Measurements from ENCODE around the gene RNF126. TPM values are rescaled to one million over a fixed set of nuclear protein-coding genes. Genes with fewer than 3 reads are reported as not detected.
"Not testable (repeated sequence)": the region's sequence is repeated elsewhere in the genome, so short reads cannot be mapped to it uniquely, and the experiment has no call there.

Gene RNF126
- total RNA-seq, 1 donor from 2014 or later = 32.9 TPM

GRCh38 chr19:676339-677105, 13.5 kb upstream of the RNF126 start, which contains the start of gene FSTL3:
TSS of gene FSTL3 (plus strand) at chr19:676392. CDS start at chr19:676424, 32 bp downstream.
- Histone ChIP-seq H3K4me3 (peak within 1 kb of the TSS; percentile 61), H3K4me1 (peaks cover 19% of the 10 kb centered on the region), H3K9me3 (no peaks in the 10 kb centered on the region), H3K27me3 (no peaks in the 10 kb centered on the region), H3K27ac (peak within 1 kb of the TSS; percentile 95), H3K36me3 (no peaks in the 10 kb centered on the region)
- DNase-seq (no peak), ATAC-seq (no peak)
- intact Hi-C loops (cut with DNase I) = no loop called here
- TF ChIP-seq, protein P1, sequence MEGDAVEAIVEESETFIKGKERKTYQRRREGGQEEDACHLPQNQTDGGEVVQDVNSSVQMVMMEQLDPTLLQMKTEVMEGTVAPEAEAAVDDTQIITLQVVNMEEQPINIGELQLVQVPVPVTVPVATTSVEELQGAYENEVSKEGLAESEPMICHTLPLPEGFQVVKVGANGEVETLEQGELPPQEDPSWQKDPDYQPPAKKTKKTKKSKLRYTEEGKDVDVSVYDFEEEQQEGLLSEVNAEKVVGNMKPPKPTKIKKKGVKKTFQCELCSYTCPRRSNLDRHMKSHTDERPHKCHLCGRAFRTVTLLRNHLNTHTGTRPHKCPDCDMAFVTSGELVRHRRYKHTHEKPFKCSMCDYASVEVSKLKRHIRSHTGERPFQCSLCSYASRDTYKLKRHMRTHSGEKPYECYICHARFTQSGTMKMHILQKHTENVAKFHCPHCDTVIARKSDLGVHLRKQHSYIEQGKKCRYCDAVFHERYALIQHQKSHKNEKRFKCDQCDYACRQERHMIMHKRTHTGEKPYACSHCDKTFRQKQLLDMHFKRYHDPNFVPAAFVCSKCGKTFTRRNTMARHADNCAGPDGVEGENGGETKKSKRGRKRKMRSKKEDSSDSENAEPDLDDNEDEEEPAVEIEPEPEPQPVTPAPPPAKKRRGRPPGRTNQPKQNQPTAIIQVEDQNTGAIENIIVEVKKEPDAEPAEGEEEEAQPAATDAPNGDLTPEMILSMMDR (IDR thresholded peaks at IDR 0.05) = no peak

- TF ChIP-seq, protein P1 (IDR thresholded peaks at IDR 0.05) = no peak
- Histone ChIP-seq H3K4me3 (peak overlapping the region; percentile 23), H3K9me3 (no peaks in the 10 kb centered on the region), H3K36me3 (no peaks in the 10 kb centered on the region), H3K27ac (peak overlapping the region; percentile 51), H3K27me3 (no peaks in the 10 kb centered on the region), H3K4me1 (peaks cover 19% of the 10 kb centered on the region)
- intact Hi-C loops (cut with DNase I) = no loop called here
- ATAC-seq (no peak), DNase-seq (no peak)
Measured at GRCh38 chr19:676007-676338, 13.0 kb upstream of the RNF126 start.

GRCh38 chr19:674282-675151, 11.5 kb upstream of the RNF126 start:
- Histone ChIP-seq H3K4me1 (peaks cover 17% of the 10 kb centered on the region), H3K9me3 (no peaks in the 10 kb centered on the region), H3K27me3 (no peaks in the 10 kb centered on the region), H3K4me3 (no peak overlapping the region), H3K36me3 (no peaks in the 10 kb centered on the region), H3K27ac (no peak overlapping the region)
- DNase-seq = no peak
- ATAC-seq = no peak
- TF ChIP-seq, protein P1 (IDR thresholded peaks at IDR 0.05) = no peak
- intact Hi-C loops (cut with DNase I) = no loop called here

DNA sequence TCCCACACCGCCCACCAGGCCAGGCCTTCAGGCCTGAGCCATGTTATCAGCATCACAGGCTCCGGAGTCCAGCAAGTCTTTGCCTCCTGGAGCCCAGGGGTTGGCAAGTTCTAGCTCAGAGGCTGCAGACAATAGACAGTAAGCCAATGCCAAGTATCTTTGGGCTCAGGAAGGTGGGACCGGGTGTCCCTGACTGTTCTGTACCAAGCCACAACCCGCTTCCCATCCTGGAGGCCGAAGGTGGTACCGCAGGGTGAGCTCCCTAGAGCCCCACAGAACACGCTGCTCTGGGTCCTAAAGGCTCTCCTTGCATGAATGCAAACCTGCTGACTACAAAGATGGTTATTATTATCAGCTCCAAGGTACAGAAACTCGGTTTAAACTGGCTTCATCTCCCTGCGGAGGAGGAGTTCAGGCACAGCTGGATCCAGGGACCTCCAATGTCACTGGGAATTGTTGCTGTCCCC, 7.6 kb upstream of the RNF126 start:
- ATAC-seq = no peak
- no peak overlapping the region for H3K27ac ChIP-seq

GRCh38 chr19:668675-669434, 5.8 kb upstream of the RNF126 start:
- ATAC-seq; DNase-seq; H3K4me3 ChIP-seq; intact Hi-C loops (cut with DNase I); H3K9me3 ChIP-seq; H3K36me3 ChIP-seq; H3K27ac ChIP-seq; H3K27me3 ChIP-seq: not testable (repeated sequence)
- peaks cover 14% of the 10 kb centered on the region for H3K4me1 ChIP-seq

More for the DNA sequence above, 7.6 kb upstream of the RNF126 start:
- no peaks in the 10 kb centered on the region for H3K9me3 ChIP-seq
- TF ChIP-seq, protein P1 (IDR thresholded peaks at IDR 0.05) = no peak
- no peaks in the 10 kb centered on the region for H3K36me3 ChIP-seq
- no peaks in the 10 kb centered on the region for H3K4me1 ChIP-seq
- H3K4me3 ChIP-seq = no peak overlapping the region
- no peak for DNase-seq
- intact Hi-C loops (cut with DNase I) = no loop called here
- no peaks in the 10 kb centered on the region for H3K27me3 ChIP-seq

- H3K36me3 ChIP-seq; H3K27me3 ChIP-seq; H3K4me3 ChIP-seq; intact Hi-C loops (cut with DNase I); H3K9me3 ChIP-seq; H3K27ac ChIP-seq; DNase-seq; ATAC-seq: not testable (repeated sequence)
- peaks cover 19% of the 10 kb centered on the region for H3K4me1 ChIP-seq
Measured at GRCh38 chr19:666985-667573, 4.1 kb upstream of the RNF126 start.
